A375 (cell line): Measurements from ENCODE around the gene MDH1B. TPM values are rescaled to one million over a fixed set of nuclear protein-coding genes. Genes with fewer than 3 reads are reported as not detected.

Source experiments
- small RNA-seq: library from RNA; depleted of rRNA; stranded (forward); fragments of <200 nt; gene quantifications from one replicate; pipeline ENCODE3, GENCODE V24; 2014
- total RNA-seq: library from RNA; depleted of rRNA; stranded (reverse); fragments of >200 nt; shearing (Covaris generic); gene quantifications from 2 replicates; pipeline ENCODE4 v1.2.3, GENCODE V29; 2014; rRNA removed

MDH1B gene
- 0.26 and 0.93 TPM in 2 replicates for total RNA-seq

DNA sequence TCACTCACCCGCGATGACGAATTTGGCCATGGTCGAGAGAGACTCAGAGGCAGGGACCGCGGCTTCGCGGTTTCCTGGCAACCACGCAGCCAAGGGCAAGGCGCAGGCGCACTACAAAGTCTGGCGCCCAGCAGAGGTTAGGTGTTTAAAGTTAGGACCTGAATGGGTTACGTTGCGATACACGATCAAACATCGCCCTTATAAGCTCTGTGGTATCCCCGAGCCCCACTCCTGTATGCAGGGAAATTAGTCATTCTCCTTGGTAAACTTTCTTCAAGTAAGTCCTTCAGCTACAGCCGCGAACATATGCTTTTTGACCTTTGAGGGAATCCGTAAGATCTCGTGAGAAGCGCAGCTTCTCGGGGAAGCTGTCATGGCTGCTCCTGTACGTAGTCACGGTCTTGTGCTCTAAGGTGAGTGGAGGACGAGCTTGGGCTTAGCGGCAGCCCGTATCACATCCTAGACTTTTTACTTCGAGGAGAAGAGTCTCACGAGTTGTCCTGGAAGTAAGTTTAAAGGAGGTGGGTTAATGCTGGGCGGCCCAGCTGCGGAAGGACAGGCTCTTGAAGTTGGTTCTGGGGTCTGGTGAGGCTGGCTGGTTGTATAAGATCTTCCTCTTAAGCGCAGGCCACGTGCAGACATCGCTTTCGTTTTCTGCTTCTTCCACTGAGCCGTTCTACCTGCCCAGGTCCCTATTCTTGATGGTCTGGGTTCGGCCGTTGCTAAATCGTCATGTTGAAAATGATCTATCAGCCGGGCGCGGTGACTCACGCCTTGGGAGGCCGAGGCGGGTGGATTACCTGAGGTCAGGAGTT lies at the start of gene MDH1B, which contains the start of gene FASTKD2:
TSS of gene MDH1B (minus strand) at position 87 of the 815 bp plus-strand sequence. CDS start at position 30, 57 bp downstream.
TSS of gene FASTKD2 (plus strand) at position 365 of the 815 bp plus-strand sequence. CDS start 1,088 bp downstream, outside the sequence.

GRCh38 chr2:206718296-206718695 lies 46.8 kb downstream of the MDH1B start, which contains the start of gene DYTN:
Gene DYTN, minus strand, starts transcription at chr2:206718396. Its CDS starts 117 bp downstream, at chr2:206718279.

Small RNAs within 50 kb of the gene (small RNA-seq; reads per million reads assigned to genes)
- not detected for gene MIR3130-2
- not detected for gene RF00019

Other genes starting within 250 kb of the MDH1B start
- not detected in 2 replicates for gene FAM237A, start 122.8 kb downstream of the MDH1B start, total RNA-seq
- not detected in 2 replicates for gene DYTN, start 46.9 kb downstream of the MDH1B start, total RNA-seq
- gene FASTKD2, start 278 bp upstream of the MDH1B start, total RNA-seq: 18.2 and 21.8 TPM in 2 replicates
- not detected in 2 replicates for gene CPO, start 174.2 kb upstream of the MDH1B start, total RNA-seq